ENCODE measurements around the gene TAPBPL.
A peak's percentile ranks its signal among the peaks of the same experiment; 100 is the strongest.
"Not testable (repeated sequence)": the region's sequence is repeated elsewhere in the genome, so short reads cannot be mapped to it uniquely, and the experiment has no call there.

TAPBPL gene

GRCh38 chr12:6424866-6425265 is 27.0 kb upstream of the TAPBPL start:
- no peak overlapping the region for H3K9ac ChIP-seq (ENCODE audit: low read length)
- no peak for TF ChIP-seq EZH2 (optimal IDR thresholded peaks at IDR 0.05; ENCODE audit: low read depth, low read length)
- TF ChIP-seq, protein P1, sequence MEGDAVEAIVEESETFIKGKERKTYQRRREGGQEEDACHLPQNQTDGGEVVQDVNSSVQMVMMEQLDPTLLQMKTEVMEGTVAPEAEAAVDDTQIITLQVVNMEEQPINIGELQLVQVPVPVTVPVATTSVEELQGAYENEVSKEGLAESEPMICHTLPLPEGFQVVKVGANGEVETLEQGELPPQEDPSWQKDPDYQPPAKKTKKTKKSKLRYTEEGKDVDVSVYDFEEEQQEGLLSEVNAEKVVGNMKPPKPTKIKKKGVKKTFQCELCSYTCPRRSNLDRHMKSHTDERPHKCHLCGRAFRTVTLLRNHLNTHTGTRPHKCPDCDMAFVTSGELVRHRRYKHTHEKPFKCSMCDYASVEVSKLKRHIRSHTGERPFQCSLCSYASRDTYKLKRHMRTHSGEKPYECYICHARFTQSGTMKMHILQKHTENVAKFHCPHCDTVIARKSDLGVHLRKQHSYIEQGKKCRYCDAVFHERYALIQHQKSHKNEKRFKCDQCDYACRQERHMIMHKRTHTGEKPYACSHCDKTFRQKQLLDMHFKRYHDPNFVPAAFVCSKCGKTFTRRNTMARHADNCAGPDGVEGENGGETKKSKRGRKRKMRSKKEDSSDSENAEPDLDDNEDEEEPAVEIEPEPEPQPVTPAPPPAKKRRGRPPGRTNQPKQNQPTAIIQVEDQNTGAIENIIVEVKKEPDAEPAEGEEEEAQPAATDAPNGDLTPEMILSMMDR (IDR thresholded peaks at IDR 0.05; ENCODE audit: low read length), result no peak
- TF ChIP-seq EZH2phosphoT487 (IDR thresholded peaks at IDR 0.05; ENCODE audit: low read length), result no peak
- H3K27me3 ChIP-seq (replicated peaks; ENCODE audit: insufficient read depth, low read length), result no peaks in the 10 kb centered on the region
- H3K79me2 ChIP-seq (ENCODE audit: low read length), result no peaks in the 10 kb centered on the region
- H3K4me1 ChIP-seq (ENCODE audit: low read length), result peaks cover 9% of the 10 kb centered on the region
- H4K20me1 ChIP-seq (ENCODE audit: insufficient read depth, low read length), result no peaks in the 10 kb centered on the region
- no peak overlapping the region for H3K4me3 ChIP-seq (ENCODE audit: low read length)
- no peaks in the 10 kb centered on the region for H3K36me3 ChIP-seq (replicated peaks; ENCODE audit: insufficient read depth, low read length)
- H2AFZ ChIP-seq (ENCODE audit: low read length), result no peak overlapping the region
- no peaks in the 10 kb centered on the region for H3K9me3 ChIP-seq (replicated peaks; ENCODE audit: insufficient read depth, low read length)
- H3K4me2 ChIP-seq (ENCODE audit: low read depth, low read length), result no peak overlapping the region
- no peaks in the 10 kb centered on the region for H3K9me2 ChIP-seq (replicated peaks; ENCODE audit: insufficient read depth, low read length)
- H3F3A ChIP-seq (ENCODE audit: insufficient read depth, low read length), result no peaks in the 10 kb centered on the region
- no peak overlapping the region for H3K27ac ChIP-seq (ENCODE audit: low read length)
- DNase-seq, result no peak

- Histone ChIP-seq H4K20me1 (ENCODE audit: insufficient read depth, low read length) (no peaks in the 10 kb centered on the region), H3F3A (ENCODE audit: insufficient read depth, low read length) (no peaks in the 10 kb centered on the region), H3K27me3 (replicated peaks; ENCODE audit: insufficient read depth, low read length) (no peaks in the 10 kb centered on the region), H3K9me2 (replicated peaks; ENCODE audit: insufficient read depth, low read length) (no peaks in the 10 kb centered on the region), H3K9me3 (replicated peaks; ENCODE audit: insufficient read depth, low read length) (no peaks in the 10 kb centered on the region), H3K79me2 (ENCODE audit: low read length) (no peaks in the 10 kb centered on the region), H3K9ac (ENCODE audit: low read length) (no peak overlapping the region), H3K36me3 (replicated peaks; ENCODE audit: insufficient read depth, low read length) (no peaks in the 10 kb centered on the region), H3K27ac (ENCODE audit: low read length) (no peak overlapping the region), H2AFZ (ENCODE audit: low read length) (no peak overlapping the region), H3K4me3 (ENCODE audit: low read length) (no peak overlapping the region), H3K4me1 (ENCODE audit: low read length) (peaks cover 9% of the 10 kb centered on the region), H3K4me2 (ENCODE audit: low read depth, low read length) (no peak overlapping the region)
- TF ChIP-seq EZH2phosphoT487 (IDR thresholded peaks at IDR 0.05; ENCODE audit: low read length) (no peak), EZH2 (optimal IDR thresholded peaks at IDR 0.05; ENCODE audit: low read depth, low read length) (no peak)
- TF ChIP-seq, protein P1 (IDR thresholded peaks at IDR 0.05; ENCODE audit: low read length), result no peak
- DNase-seq, result no peak
Measured at GRCh38 chr12:6425590-6426531, 26.0 kb upstream of the TAPBPL start.

GRCh38 chr12:6426882-6427671 is 24.8 kb upstream of the TAPBPL start:
- H4K20me1 ChIP-seq (ENCODE audit: insufficient read depth, low read length), result no peaks in the 10 kb centered on the region
- no peak for TF ChIP-seq EZH2 (optimal IDR thresholded peaks at IDR 0.05; ENCODE audit: low read depth, low read length)
- TF ChIP-seq EZH2phosphoT487 (IDR thresholded peaks at IDR 0.05; ENCODE audit: low read length), result no peak
- TF ChIP-seq, protein P1 (IDR thresholded peaks at IDR 0.05; ENCODE audit: low read length), result no peak
- no peaks in the 10 kb centered on the region for H3K27me3 ChIP-seq (replicated peaks; ENCODE audit: insufficient read depth, low read length)
- no peaks in the 10 kb centered on the region for H3F3A ChIP-seq (ENCODE audit: insufficient read depth, low read length)
- H3K79me2 ChIP-seq (ENCODE audit: low read length), result no peaks in the 10 kb centered on the region
- peak; percentile 58 for DNase-seq
- 0 out of 2 replicates have a peak overlapping the region, but pooled peaks have one; percentile 12 for H3K4me2 ChIP-seq (ENCODE audit: low read depth, low read length)
- peak overlapping the region; percentile 60 for H3K27ac ChIP-seq (ENCODE audit: low read length)
- peaks cover 9% of the 10 kb centered on the region for H3K4me1 ChIP-seq (ENCODE audit: low read length)
- peak overlapping the region; percentile 2; the same call in 1 of the 2 replicates for H3K9ac ChIP-seq (ENCODE audit: low read length)
- no peaks in the 10 kb centered on the region for H3K36me3 ChIP-seq (replicated peaks; ENCODE audit: insufficient read depth, low read length)
- no peaks in the 10 kb centered on the region for H3K9me2 ChIP-seq (replicated peaks; ENCODE audit: insufficient read depth, low read length)
- no peaks in the 10 kb centered on the region for H3K9me3 ChIP-seq (replicated peaks; ENCODE audit: insufficient read depth, low read length)
- peak overlapping the region; percentile 40 for H2AFZ ChIP-seq (ENCODE audit: low read length)
- no peak overlapping the region for H3K4me3 ChIP-seq (ENCODE audit: low read length)

DNA sequence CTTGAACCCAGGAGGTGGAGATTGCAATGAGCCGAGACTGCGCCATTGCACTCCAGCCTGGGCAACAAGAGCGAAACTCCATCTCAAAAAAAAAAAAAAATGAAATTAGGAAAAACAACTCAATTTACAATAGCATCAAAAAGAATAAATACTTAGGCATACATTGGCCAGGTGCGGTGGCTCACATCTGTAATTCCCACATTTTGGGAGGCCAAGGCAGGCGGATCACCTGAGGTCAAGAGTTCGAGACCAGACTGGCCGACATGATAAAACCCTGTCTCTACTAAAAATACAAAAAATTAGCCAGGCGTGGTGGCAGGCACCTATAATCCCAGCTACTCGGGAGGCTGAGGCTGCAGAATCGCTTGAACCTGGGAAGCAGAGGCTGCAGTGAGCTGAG is 24.0 kb upstream of the TAPBPL start:
- not testable (repeated sequence) for H4K20me1 ChIP-seq (ENCODE audit: insufficient read depth, low read length); H3K36me3 ChIP-seq (replicated peaks; ENCODE audit: insufficient read depth, low read length); H3K9me2 ChIP-seq (replicated peaks; ENCODE audit: insufficient read depth, low read length); H3K4me3 ChIP-seq (ENCODE audit: low read length); H3K79me2 ChIP-seq (ENCODE audit: low read length); H3F3A ChIP-seq (ENCODE audit: insufficient read depth, low read length); H3K4me2 ChIP-seq (ENCODE audit: low read depth, low read length); H3K9me3 ChIP-seq (replicated peaks; ENCODE audit: insufficient read depth, low read length); H3K4me1 ChIP-seq (ENCODE audit: low read length); DNase-seq; H3K27me3 ChIP-seq (replicated peaks; ENCODE audit: insufficient read depth, low read length); H2AFZ ChIP-seq (ENCODE audit: low read length)
- H3K27ac ChIP-seq (ENCODE audit: low read length), result peak overlapping the region; percentile 60; the same call in 1 of the 2 replicates
- peak overlapping the region; percentile 2; the same call in 1 of the 2 replicates for H3K9ac ChIP-seq (ENCODE audit: low read length)

All from MM.1S (cell line).